Activated naive CD8-positive, alpha-beta T cell treated with anti-CD3 and anti-CD28 coated beads, Interleukin-2, amount 50 U/mL, for 24 hours (primary cell): Measurements from ENCODE around the gene PIRT.

Experiments
- ATAC-seq: fragments of 150-1000 bp; cut with Tn5 transposase; one replicate; pipeline ENCODE4 v1.10.0; 2021
- DNase-seq: peaks from one replicate; pipeline ENCODE4 v3.0.0; 2021
- H3K27ac Mint-ChIP-seq: one replicate; pipeline ENCODE4 v1.8.0; 2021; ENCODE audit warnings: mild to moderate bottlenecking, mixed read lengths
- H3K27me3 Mint-ChIP-seq: one replicate; pipeline ENCODE4 v1.8.0; 2021; ENCODE audit warnings: mixed read lengths
- H3K36me3 Mint-ChIP-seq: one replicate; pipeline ENCODE4 v1.8.0; 2021; ENCODE audit warnings: low read depth, mixed read lengths
- H3K4me1 Mint-ChIP-seq: one replicate; pipeline ENCODE4 v1.8.0; 2021; ENCODE audit warnings: mixed read lengths
- H3K4me3 Mint-ChIP-seq: one replicate; pipeline ENCODE4 v1.8.0; 2021; ENCODE audit warnings: mild to moderate bottlenecking, moderate library complexity, mixed read lengths
- H3K9me3 Mint-ChIP-seq: one replicate; pipeline ENCODE4 v1.8.0; 2021; ENCODE audit warnings: mixed read lengths

Gene PIRT

GRCh38 chr17:10787306-10788045 lies 50.4 kb downstream of the PIRT start:
- Mint-ChIP-seq H3K4me3 (no peak overlapping the region), H3K27ac (no peak overlapping the region)
- ATAC-seq = no peak

GRCh38 chr17:10785295-10785694 lies 52.6 kb downstream of the PIRT start:
- Mint-ChIP-seq H3K9me3 (peaks cover 14% of the 10 kb centered on the region), H3K27ac (no peak overlapping the region), H3K4me1 (no peaks in the 10 kb centered on the region), H3K4me3 (no peak overlapping the region), H3K36me3 (peaks cover 3% of the 10 kb centered on the region), H3K27me3 (peaks cover 2% of the 10 kb centered on the region)
- no peak for ATAC-seq
- DNase-seq = no peak

More at GRCh38 chr17:10787306-10788045, 50.4 kb downstream of the PIRT start:
- Mint-ChIP-seq H3K4me1 (peaks cover 6% of the 10 kb centered on the region), H3K27me3 (peaks cover 2% of the 10 kb centered on the region), H3K36me3 (peaks cover 3% of the 10 kb centered on the region), H3K9me3 (peaks cover 10% of the 10 kb centered on the region)
- DNase-seq = no peak

GRCh38 chr17:10779609-10780008 lies 58.3 kb downstream of the PIRT start:
- Mint-ChIP-seq H3K4me1 (no peaks in the 10 kb centered on the region), H3K9me3 (peaks cover 14% of the 10 kb centered on the region), H3K36me3 (peaks cover 3% of the 10 kb centered on the region), H3K4me3 (no peak overlapping the region), H3K27me3 (peaks cover 2% of the 10 kb centered on the region), H3K27ac (no peak overlapping the region)
- DNase-seq (no peak), ATAC-seq (no peak)

- Mint-ChIP-seq H3K27me3 (no peaks in the 10 kb centered on the region), H3K4me3 (no peak overlapping the region), H3K27ac (no peak overlapping the region), H3K4me1 (no peaks in the 10 kb centered on the region), H3K36me3 (no peaks in the 10 kb centered on the region), H3K9me3 (peaks cover 7% of the 10 kb centered on the region)
- DNase-seq (no peak), ATAC-seq (no peak)
Observed at GRCh38 chr17:10777890-10778289, 60.0 kb downstream of the PIRT start.

GRCh38 chr17:10777131-10777807 lies 60.6 kb downstream of the PIRT start:
- Mint-ChIP-seq H3K27me3 (no peaks in the 10 kb centered on the region), H3K27ac (no peak overlapping the region), H3K36me3 (peaks cover 1% of the 10 kb centered on the region), H3K4me3 (no peak overlapping the region), H3K9me3 (peaks cover 7% of the 10 kb centered on the region), H3K4me1 (no peaks in the 10 kb centered on the region)
- DNase-seq (no peak), ATAC-seq (no peak)

GRCh38 chr17:10776381-10776780 lies 61.5 kb downstream of the PIRT start:
- Mint-ChIP-seq H3K27me3 (no peaks in the 10 kb centered on the region), H3K36me3 (peaks cover 3% of the 10 kb centered on the region), H3K9me3 (peaks cover 9% of the 10 kb centered on the region), H3K4me3 (no peak overlapping the region), H3K4me1 (no peaks in the 10 kb centered on the region), H3K27ac (no peak overlapping the region)
- no peak for ATAC-seq
- DNase-seq = no peak

GRCh38 chr17:10775740-10776356 lies 62.0 kb downstream of the PIRT start:
- H3K9me3 Mint-ChIP-seq = peaks cover 10% of the 10 kb centered on the region
- no peaks in the 10 kb centered on the region for H3K27me3 Mint-ChIP-seq
- H3K4me3 Mint-ChIP-seq = no peak overlapping the region
- DNase-seq (no peak), ATAC-seq (no peak)
- no peaks in the 10 kb centered on the region for H3K4me1 Mint-ChIP-seq
- peaks cover 3% of the 10 kb centered on the region for H3K36me3 Mint-ChIP-seq
- H3K27ac Mint-ChIP-seq = no peak overlapping the region

- no peak for ATAC-seq
- no peaks in the 10 kb centered on the region for H3K4me1 Mint-ChIP-seq
- peaks cover 3% of the 10 kb centered on the region for H3K36me3 Mint-ChIP-seq
- no peak overlapping the region for H3K4me3 Mint-ChIP-seq
- no peaks in the 10 kb centered on the region for H3K27me3 Mint-ChIP-seq
- no peak for DNase-seq
- H3K9me3 Mint-ChIP-seq = peaks cover 10% of the 10 kb centered on the region
- no peak overlapping the region for H3K27ac Mint-ChIP-seq
Observed at GRCh38 chr17:10775058-10775457, 62.8 kb downstream of the PIRT start.

- ATAC-seq (no peak), DNase-seq (no peak)
- H3K27ac Mint-ChIP-seq = no peak overlapping the region
- H3K4me1 Mint-ChIP-seq = no peaks in the 10 kb centered on the region
- H3K9me3 Mint-ChIP-seq = peaks cover 10% of the 10 kb centered on the region
- peaks cover 3% of the 10 kb centered on the region for H3K36me3 Mint-ChIP-seq
- no peak overlapping the region for H3K4me3 Mint-ChIP-seq
- no peaks in the 10 kb centered on the region for H3K27me3 Mint-ChIP-seq
Observed at GRCh38 chr17:10773391-10773790, 64.5 kb downstream of the PIRT start.
